GM04503 (cell line): Measurements from ENCODE around the gene CHMP1B.
"Not testable (repeated sequence)": the region's sequence is repeated elsewhere in the genome, so short reads cannot be mapped to it uniquely, and the experiment has no call there.

Experiments used
- DNase-seq: peaks from one replicate; pipeline ENCODE4 v3.0.0-alpha.2; 2012; ENCODE audit warnings: low read depth

The CHMP1B gene

DNA sequence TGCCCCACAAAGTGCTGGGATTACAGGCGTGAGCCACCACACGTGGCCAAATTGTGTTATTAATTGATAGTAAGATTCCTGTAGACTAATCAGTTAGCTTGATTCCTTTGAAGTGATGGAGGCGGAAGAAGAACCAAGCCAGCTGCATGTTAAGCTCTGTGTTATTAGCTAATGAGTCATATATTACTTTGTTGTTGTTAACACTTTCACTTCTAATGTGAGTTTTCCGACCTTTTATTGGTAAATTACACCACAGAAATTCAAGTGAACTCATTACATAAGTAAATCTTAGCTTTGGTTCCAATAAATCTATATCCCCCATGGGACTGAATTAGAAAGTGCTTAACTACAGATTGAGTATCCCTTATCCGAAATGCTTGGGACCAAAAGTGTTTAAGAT lies 20.3 kb downstream of the CHMP1B start:
- DNase-seq: no peak

DNA sequence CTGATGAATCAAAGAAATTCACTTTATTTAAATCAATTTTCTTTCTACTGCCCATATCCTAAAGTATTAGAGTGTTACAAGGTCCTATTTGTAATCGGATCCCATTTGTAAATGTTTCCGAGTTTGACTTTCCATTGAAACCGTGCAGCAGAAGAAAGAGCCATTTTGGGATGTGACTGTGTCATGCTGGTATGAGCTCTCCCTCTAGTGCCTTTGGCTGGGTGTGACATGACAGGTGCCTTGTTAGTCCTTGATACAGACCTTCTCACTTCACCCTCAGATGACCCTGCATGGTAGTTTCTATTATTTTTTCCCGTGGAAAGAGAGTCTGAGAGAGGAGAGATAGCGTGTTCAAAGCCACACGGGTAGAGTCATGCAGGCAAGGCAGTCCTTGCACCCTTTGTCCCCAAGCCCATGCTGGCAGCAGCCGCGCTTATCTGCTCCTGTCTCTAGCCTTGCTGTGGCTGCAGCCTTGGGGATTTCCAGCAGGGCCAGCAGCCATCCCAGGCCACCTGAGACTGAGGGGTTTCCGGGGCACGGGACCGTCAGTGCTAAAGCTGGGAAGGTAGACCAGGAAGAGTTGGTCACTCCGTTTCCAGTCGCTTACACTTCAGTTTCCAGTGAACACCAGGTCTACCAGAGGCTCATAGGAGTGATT lies 21.4 kb downstream of the CHMP1B start:
- no peak for DNase-seq

DNA sequence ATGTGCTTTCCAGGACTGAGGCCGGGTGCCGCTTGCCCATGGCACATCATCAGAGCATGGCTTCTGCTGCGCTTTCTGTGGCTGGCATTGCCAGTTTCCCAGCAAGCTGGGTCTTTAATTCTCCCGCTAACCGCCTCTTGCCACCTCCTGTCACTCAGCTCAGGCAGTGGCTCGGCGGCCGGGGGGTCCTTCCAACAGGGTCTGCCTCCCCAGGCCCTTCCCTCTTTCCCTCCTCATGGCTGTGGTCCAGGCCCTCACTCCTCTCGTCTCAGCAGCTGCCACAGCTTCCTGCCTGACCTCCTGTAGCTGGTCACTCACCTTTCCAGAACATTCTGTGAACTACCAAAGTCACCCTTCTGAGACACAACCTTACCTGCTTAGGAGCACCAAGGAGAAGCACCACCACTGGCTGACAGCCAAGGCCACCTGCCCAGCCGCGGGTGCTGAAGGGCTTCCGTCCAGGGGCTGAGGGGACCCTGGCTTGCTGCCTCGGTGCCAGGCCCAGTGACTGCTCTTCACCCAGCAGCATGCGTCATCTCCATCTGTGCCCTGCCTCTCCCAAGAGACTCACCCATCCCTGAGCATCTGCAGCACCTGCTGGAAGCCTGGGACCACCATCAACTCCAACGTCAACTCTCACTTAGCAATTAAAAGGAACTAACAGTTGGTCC lies 22.6 kb downstream of the CHMP1B start:
- no peak for DNase-seq

GRCh38 chr18:11874676-11875075 lies 23.5 kb downstream of the CHMP1B start:
- DNase-seq: no peak

DNA sequence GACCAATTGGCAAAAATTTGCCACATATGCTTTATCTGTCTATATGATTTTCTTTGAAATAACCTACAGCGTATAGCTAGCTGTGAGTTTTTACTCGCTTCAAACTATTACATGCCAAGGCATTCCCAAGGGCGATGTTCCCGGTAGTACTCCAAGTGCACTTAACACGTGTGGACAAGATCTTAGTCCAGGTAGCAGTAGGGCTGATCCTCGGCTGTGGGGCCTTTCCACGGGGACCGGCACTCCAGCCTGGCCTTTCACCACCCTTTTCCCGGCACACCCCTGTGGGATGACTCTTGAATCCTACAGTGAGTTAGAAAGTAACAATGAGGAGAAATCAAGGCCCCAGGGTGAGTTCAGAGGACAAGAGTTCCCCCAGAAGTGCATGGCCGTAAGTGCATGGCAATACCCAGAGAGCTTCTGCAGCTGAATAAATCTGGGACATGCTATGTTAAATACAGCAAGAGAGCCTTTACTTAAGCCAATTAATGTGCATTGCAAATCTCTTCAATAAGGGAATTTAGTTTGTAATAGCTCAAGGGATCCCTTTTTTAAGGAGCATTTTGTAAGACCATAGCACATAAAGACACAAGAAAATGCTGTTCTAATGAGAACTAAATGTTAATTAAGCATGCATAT lies 26.4 kb downstream of the CHMP1B start:
- DNase-seq: no peak

DNA sequence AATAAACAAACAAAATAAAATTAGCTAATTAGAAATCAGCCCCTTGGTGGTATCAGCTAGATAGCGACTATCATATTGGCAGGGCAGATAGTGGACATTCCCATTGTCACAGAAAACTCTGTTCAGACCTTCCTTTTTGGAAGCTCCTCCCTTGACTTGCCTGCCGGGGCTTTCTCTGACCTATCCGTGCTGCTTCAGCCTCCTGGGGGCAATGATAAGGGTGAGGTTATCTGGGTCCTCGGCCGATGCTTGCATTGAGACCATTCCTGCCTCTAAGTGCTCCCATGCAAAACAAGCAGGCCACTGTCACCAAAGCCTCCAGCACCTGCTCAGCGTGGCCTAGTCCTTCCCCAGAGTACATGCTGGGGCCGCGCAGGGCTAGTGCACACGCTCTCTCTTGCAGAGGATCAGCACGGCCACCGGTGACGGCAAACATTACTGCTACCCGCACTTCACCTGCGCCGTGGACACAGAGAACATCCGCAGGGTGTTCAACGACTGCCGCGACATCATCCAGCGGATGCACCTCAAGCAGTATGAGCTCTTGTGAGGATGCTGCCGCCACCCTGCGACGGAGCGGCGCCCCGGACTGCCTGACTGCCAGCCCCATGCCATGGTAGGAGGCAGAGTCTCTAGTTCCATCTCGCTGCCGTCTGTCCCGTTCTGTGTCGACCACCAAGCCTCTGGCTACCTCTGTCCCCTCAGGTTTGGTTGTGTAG lies 29.5 kb downstream of the CHMP1B start:
- no peak for DNase-seq

- DNase-seq: no peak
These were observed 31.4 kb downstream of the CHMP1B start for GRCh38 chr18:11882636-11883035.

DNA sequence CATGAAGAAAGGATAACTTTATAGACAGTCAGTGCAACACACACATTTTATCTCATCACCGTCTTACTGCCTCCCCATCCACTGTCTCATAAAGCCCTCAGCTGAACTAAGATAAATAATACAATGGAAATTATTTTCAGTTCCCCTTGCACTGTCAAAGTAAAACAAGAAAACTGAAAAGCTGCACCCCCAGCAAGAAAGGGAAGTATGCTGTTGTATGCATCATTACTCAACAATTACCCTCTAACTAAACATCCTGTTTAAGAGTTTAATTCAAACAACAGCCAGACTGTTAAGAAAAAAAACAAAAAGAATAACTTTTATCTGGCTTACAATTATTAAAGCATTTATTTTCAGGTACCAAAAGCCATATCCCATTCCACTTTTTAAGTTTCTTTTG lies 31.9 kb downstream of the CHMP1B start:
- DNase-seq: no peak

DNA sequence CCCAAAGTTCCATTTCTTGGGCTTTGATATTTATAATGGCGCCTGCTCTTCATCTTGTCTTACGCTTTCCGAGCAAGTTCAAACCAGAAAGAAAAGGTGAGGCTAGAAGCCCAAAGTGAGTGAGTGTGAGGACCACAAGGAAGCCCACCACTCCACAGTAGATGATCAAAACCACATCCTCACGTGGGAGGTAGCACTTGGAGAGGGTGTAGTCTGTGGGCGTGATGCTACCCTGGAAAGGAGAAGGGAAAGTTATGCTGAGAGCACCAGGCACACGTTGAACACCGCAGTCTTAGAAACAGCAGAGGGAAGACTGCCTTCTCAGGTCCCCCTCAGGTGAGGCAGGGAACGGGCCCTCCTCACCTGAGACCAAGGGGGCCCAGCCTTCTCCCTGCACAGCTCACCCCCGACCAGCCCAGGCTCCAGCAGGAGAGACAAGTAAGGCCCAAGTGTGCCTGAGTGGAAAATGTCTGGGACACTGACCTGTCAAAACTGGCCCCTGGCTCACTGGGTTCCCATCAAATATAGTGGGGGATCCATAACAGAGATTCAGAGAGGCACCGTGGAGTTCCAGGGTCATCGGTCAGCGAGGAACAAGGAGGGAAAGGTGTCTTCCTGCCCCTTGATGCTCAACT lies 33.3 kb downstream of the CHMP1B start:
- DNase-seq: no peak

- DNase-seq: no peak
These were observed 34.2 kb downstream of the CHMP1B start for GRCh38 chr18:11885278-11885947.

DNA sequence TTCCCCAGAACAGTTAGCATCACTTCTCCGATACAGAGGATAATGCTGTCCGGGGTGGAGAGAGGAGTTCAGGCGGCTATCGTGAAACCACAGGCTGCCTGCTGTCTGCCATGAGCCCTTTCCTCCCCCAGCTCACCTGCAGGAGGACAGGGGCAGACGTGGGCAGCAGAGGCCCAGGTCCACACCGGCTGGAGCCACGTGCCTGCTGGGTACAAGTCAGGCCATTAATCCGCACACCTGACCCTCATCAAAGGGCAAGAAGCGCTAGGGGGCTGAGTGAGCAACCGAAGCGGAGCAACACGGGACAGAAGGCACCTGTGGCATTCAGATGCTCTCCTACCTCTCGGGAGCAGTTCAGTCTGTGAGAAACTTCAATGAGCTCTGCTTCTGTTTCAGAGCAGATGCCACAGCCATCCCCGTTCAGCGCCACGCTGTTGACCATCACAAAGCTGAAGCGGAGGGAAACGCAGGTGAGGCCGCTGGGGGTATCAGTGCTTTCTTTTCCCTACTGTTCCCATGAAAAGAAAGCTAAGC lies 35.4 kb downstream of the CHMP1B start:
- no peak for DNase-seq

GRCh38 chr18:11887328-11888128 lies 36.3 kb downstream of the CHMP1B start:
- no peak for DNase-seq

- DNase-seq: no peak
These were observed 37.5 kb downstream of the CHMP1B start for GRCh38 chr18:11888726-11889125.

DNA sequence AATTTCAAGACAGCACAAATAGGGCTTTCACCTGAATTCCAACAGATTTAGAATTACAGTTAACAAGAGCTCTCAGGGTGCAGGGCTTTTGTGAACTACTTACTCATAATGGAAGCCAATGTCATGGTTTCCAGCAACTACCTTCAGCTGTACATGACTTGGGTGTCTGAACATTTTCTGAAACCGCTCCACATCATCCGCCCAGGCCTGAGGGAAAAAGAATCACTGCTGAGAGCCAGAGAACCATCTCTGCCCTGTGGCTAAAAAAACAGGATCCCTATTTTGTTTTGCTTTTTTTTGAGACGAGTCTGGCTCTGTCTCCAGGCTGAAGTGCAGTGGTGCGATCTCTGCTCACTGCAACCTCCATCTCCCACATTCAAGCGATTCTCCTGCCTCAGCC lies 38.1 kb downstream of the CHMP1B start:
- DNase-seq: no peak

- DNase-seq: no peak
These were observed 40.5 kb downstream of the CHMP1B start for GRCh38 chr18:11891737-11892136.

DNA sequence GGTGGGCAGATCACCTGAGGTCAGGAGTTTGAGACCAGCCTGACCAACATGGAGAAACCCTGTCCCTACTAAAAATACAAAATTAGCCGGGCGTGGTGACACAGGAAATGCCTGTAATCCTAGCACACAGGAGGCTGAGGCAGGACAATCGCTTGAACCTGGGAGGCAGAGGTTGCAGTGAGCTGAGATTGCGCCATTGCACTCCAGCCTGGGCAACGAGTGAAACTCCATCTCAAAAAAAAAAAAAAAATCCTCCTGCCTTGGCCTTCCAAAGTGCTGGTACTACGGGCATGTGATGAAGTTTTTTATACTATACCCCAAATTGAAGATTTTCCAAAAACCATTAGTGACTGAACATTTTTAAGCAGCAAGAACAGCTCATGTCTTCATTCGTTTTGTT lies 41.2 kb downstream of the CHMP1B start:
- DNase-seq: not testable (repeated sequence)

GRCh38 chr18:11897781-11898180 lies 46.6 kb downstream of the CHMP1B start:
- no peak for DNase-seq

GRCh38 chr18:11899063-11899462 lies 47.9 kb downstream of the CHMP1B start:
- no peak for DNase-seq

DNA sequence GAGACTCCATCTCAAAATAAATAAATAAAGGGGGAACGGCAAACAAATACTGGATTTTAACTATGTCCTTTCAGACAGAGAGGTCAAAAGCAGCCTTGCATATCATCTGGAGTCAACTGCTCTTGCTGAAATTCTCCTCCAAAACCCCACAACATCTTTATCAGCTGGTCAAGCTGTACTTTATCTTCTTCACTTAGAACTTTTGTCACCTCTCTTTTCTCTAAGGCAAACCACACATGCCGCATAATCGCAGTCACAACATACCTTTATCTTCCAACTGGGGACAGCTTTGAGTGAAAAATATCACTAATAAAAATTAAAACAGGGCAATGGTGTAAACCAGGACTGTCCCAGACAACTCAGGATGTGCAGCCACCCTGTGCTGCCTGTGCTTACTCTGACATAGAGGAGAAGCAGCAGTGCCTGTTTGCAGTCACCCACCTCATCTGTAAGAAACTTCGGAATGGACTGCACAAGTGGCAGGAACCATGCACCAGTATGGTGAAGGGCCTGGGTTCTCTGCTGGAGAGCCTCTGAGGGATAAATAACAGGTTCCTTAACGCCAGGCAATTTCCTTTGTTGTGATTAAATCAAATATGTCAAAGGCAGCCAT lies 50.7 kb downstream of the CHMP1B start:
- DNase-seq: no peak
